Neural progenitor cell (in vitro differentiated cells): Measurements from ENCODE around the gene CASR. TPM values are rescaled to one million over a fixed set of nuclear protein-coding genes. Genes with fewer than 3 reads are reported as not detected.

Source experiments
- DNase-seq: peaks from one replicate; pipeline ENCODE4 v3.0.0-alpha.2; 2016; ENCODE audit warnings: low spot score
- H2AFZ ChIP-seq: fragments of 200-600 bp; sonication (generic); replicated peaks from 2 replicates; pipeline ENCODE4 v1.6.1; 2016; ENCODE audit warnings: antibody characterized with exemption
- H3F3A ChIP-seq: fragments of 200-600 bp; sonication (generic); 2 replicates; pipeline ENCODE4 v1.6.1; 2016; ENCODE audit warnings: antibody characterized with exemption, low read depth
- H3K27ac ChIP-seq: fragments of 200-600 bp; sonication (generic); 2 replicates; pipeline ENCODE4 v1.5.1; 2016; ENCODE audit warnings: mild to moderate bottlenecking
- H3K27me3 ChIP-seq: fragments of 200-600 bp; sonication (generic); 2 replicates; pipeline ENCODE4 v1.6.1; 2016; ENCODE audit warnings: mild to moderate bottlenecking, moderate library complexity
- H3K36me3 ChIP-seq: fragments of 200-600 bp; sonication (generic); 2 replicates; pipeline ENCODE4 v1.5.1; 2016
- H3K4me1 ChIP-seq: fragments of 200-600 bp; sonication (generic); 2 replicates; pipeline ENCODE4 v1.6.1; 2016; ENCODE audit warnings: mixed run types
- H3K4me2 ChIP-seq: fragments of 200-600 bp; sonication (generic); 2 replicates; pipeline ENCODE4 v1.6.1; 2016
- H3K4me3 ChIP-seq: fragments of 200-600 bp; sonication (generic); 2 replicates; pipeline ENCODE4 v1.5.1; 2016
- H3K79me2 ChIP-seq: fragments of 200-600 bp; sonication (generic); 2 replicates; pipeline ENCODE4 v1.6.1; 2016; ENCODE audit warnings: low read depth
- H3K9ac ChIP-seq: fragments of 200-600 bp; sonication (generic); 2 replicates; pipeline ENCODE4 v1.6.1; 2016
- H3K9me3 ChIP-seq: fragments of 200-600 bp; sonication (generic); 2 replicates; pipeline ENCODE4 v1.5.1; 2016; ENCODE audit warnings: low read depth
- H4K20me1 ChIP-seq: fragments of 200-600 bp; sonication (generic); 2 replicates; pipeline ENCODE4 v1.6.1; 2016; ENCODE audit warnings: low read depth
- H3K27ac Mint-ChIP-seq: 3 replicates; pipeline ENCODE4 v1.8.0; 2021; ENCODE audit warnings: mixed read lengths
- H3K27me3 Mint-ChIP-seq: 2 replicates; pipeline ENCODE4 v1.8.0; 2022; ENCODE audit warnings: low read depth, mild to moderate bottlenecking, inconsistent platforms, moderate library complexity, mixed read lengths; ENCODE audit not compliant: insufficient read depth
- H3K36me3 Mint-ChIP-seq: 3 replicates; pipeline ENCODE4 v1.8.0; 2021; ENCODE audit warnings: mixed read lengths
- H3K4me1 Mint-ChIP-seq: 3 replicates; pipeline ENCODE4 v1.8.0; 2021; ENCODE audit warnings: mixed read lengths
- H3K4me3 Mint-ChIP-seq: 3 replicates; pipeline ENCODE4 v1.8.0; 2021; ENCODE audit warnings: mild to moderate bottlenecking, moderate library complexity, mixed read lengths
- H3K9me3 Mint-ChIP-seq: 3 replicates; pipeline ENCODE4 v1.8.0; 2020; ENCODE audit warnings: mixed read lengths
- CTCF ChIP-seq: fragments of 200-600 bp; sonication (generic); IDR thresholded peaks from 2 replicates; pipeline ENCODE4 v1.5.1; 2017; ENCODE audit warnings: antibody characterized with exemption, mild to moderate bottlenecking
- EZH2 ChIP-seq: fragments of 200-600 bp; sonication (generic); IDR thresholded peaks from 2 replicates; pipeline ENCODE4 v1.6.1; 2017; ENCODE audit warnings: antibody characterized with exemption, mild to moderate bottlenecking, moderate library complexity
- EZH2phosphoT487 ChIP-seq: fragments of 200-600 bp; sonication (generic); IDR thresholded peaks from 2 replicates; pipeline ENCODE4 v1.6.1; 2017; ENCODE audit warnings: antibody characterized with exemption
- total RNA-seq: library from RNA; depleted of rRNA; stranded (reverse); fragments of >200 nt; gene quantifications from 2 replicates; pipeline ENCODE4 v1.2.3, GENCODE V29; 2015; ENCODE audit warnings: low replicate concordance

CASR gene
- total RNA-seq, 1 donor from 2014 or later: not detected

DNA sequence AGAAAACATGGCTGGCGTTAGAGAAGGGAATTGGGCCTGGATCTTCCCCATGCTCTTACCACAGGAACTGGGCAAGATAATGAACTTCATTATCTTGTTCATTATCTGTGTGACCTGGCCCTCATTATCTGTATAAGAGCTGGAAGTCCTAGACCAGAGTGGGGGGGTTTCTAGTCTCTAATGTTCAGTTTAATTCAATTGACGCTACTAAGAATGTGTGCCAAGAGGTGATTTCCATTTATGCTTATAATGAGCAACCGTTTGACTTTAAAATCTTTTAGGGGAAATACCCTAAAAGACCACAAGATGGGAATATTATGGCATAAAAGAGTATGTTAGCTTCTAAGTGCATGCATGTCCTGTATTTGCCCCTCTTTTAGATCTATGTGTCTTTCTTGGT lies 82.5 kb downstream of the CASR start:
- no peak overlapping the region for H2AFZ ChIP-seq
- H3K4me3 ChIP-seq: no peak overlapping the region
- no peak overlapping the region for H3K27ac ChIP-seq
- Mint-ChIP-seq H3K27me3 (peaks cover 2% of the 10 kb centered on the region), H3K4me1 (no peaks in the 10 kb centered on the region), H3K27ac (no peak overlapping the region), H3K36me3 (no peaks in the 10 kb centered on the region), H3K4me3 (no peak overlapping the region), H3K9me3 (no peaks in the 10 kb centered on the region)
- no peaks in the 10 kb centered on the region for H3K79me2 ChIP-seq
- no peaks in the 10 kb centered on the region for H3K9me3 ChIP-seq
- no peak overlapping the region for H3K9ac ChIP-seq
- no peaks in the 10 kb centered on the region for H3K27me3 ChIP-seq
- TF ChIP-seq EZH2phosphoT487: no peak
- TF ChIP-seq CTCF: no peak
- TF ChIP-seq EZH2: no peak
- no peak overlapping the region for H3K4me2 ChIP-seq
- no peak for DNase-seq
- no peaks in the 10 kb centered on the region for H3K4me1 ChIP-seq
- H4K20me1 ChIP-seq: no peaks in the 10 kb centered on the region
- H3F3A ChIP-seq: no peaks in the 10 kb centered on the region
- no peaks in the 10 kb centered on the region for H3K36me3 ChIP-seq

DNA sequence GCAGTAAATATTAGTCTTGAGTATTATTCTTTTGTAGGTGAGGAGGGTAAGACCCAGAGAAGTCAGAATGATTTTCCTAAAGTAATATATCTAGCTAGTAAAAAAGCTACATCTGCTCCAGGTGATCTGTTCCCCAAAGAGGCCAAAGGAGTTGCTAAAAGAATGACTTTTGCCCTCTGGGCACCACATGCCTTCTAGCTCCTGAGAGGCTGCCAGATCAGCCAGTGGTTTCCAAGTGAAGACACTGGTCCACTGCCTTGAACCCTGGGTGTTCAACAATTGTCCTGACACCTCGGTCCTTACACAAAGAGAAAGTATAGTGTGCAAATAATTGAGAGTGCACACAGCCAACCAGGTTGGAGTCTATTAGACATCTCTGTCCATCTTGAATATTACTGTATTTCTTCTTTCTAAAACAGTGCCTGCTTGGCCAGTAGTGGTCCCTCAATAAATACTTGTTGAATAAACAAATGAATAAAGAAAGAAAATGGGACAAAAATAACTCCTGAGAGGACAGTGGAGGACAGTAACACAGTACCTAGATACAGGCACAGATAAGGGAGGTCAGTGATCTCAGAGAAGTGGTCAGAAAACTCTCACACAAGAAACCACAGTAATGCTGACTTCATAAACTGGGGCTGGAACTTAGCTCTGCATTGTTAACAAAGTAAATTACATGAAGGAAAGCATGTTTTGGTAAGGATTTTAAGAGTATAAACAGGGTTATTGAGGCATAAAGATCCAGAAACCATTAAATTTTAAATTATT lies 85.0 kb downstream of the CASR start:
- Histone ChIP-seq H3K9me3 (no peaks in the 10 kb centered on the region), H3K27ac (no peak overlapping the region), H3K4me3 (no peak overlapping the region), H3F3A (no peaks in the 10 kb centered on the region), H4K20me1 (no peaks in the 10 kb centered on the region), H3K4me1 (no peaks in the 10 kb centered on the region), H3K27me3 (no peaks in the 10 kb centered on the region), H2AFZ (no peak overlapping the region), H3K9ac (no peak overlapping the region), H3K79me2 (no peaks in the 10 kb centered on the region), H3K36me3 (no peaks in the 10 kb centered on the region), H3K4me2 (no peak overlapping the region)
- Mint-ChIP-seq H3K4me1 (no peaks in the 10 kb centered on the region), H3K27me3 (no peaks in the 10 kb centered on the region), H3K9me3 (no peaks in the 10 kb centered on the region), H3K27ac (no peak overlapping the region), H3K36me3 (no peaks in the 10 kb centered on the region), H3K4me3 (no peak overlapping the region)
- no peak for DNase-seq
- TF ChIP-seq CTCF (no peak), EZH2 (no peak), EZH2phosphoT487 (no peak)

- H3K9me3 ChIP-seq: no peaks in the 10 kb centered on the region
- no peaks in the 10 kb centered on the region for H3F3A ChIP-seq
- no peak overlapping the region for H3K27ac ChIP-seq
- no peaks in the 10 kb centered on the region for H3K27me3 ChIP-seq
- Mint-ChIP-seq H3K4me3 (no peak overlapping the region), H3K27ac (no peak overlapping the region), H3K9me3 (no peaks in the 10 kb centered on the region), H3K36me3 (no peaks in the 10 kb centered on the region), H3K27me3 (no peaks in the 10 kb centered on the region), H3K4me1 (no peaks in the 10 kb centered on the region)
- no peak overlapping the region for H3K4me2 ChIP-seq
- no peaks in the 10 kb centered on the region for H3K4me1 ChIP-seq
- H3K79me2 ChIP-seq: no peaks in the 10 kb centered on the region
- H3K9ac ChIP-seq: no peak overlapping the region
- H3K4me3 ChIP-seq: no peak overlapping the region
- no peak overlapping the region for H2AFZ ChIP-seq
- H4K20me1 ChIP-seq: no peaks in the 10 kb centered on the region
- H3K36me3 ChIP-seq: no peaks in the 10 kb centered on the region
- TF ChIP-seq EZH2: no peak
- no peak for TF ChIP-seq CTCF
- no peak for TF ChIP-seq EZH2phosphoT487
- DNase-seq: no peak
Measured at GRCh38 chr3:122269045-122269444, 85.6 kb downstream of the CASR start.
